GM12878 (cell line): ENCODE measurements around the gene BRSK2. TPM values are rescaled to one million over a fixed set of nuclear protein-coding genes. Genes with fewer than 3 reads are reported as not detected.
"Not testable (repeated sequence)": the region's sequence is repeated elsewhere in the genome, so short reads cannot be mapped to it uniquely, and the experiment has no call there.

Experiments
- ATAC-seq: fragments of 200-7000 bp; cut with Tn5 transposase; 3 replicates; pipeline ENCODE4 v1.9.1; 2020; ENCODE audit warnings: mild to moderate bottlenecking, moderate library complexity
- BruUV-seq: library from RNA; stranded (reverse); fragments of 400-500 nt; replicated peaks from 2 replicates; lab custom pipeline; 2021; lab: Mats Ljungman, UMichigan
- CTCF ChIA-PET: fragments of 300-600 bp; sonication (Branson Sonifier 250); formaldehyde crosslinking; extraction: SDS; loops from one replicate; lab custom pipeline; 2021; ENCODE audit warnings: inconsistent platforms; lab: Yijun Ruan, JAX
- POLR2A ChIA-PET: fragments of 350-600 bp; formaldehyde crosslinking; extraction: SDS; loops from one replicate; lab custom pipeline; 2021; ENCODE audit warnings: inconsistent platforms; lab: Charles Lee
- RAD21 ChIA-PET: fragments of 300-600 bp; sonication (Branson Sonifier 250); formaldehyde crosslinking; loops from one replicate; lab custom pipeline; 2023; ENCODE audit warnings: antibody characterized with exemption; ENCODE audit not compliant: unreplicated experiment; lab: Charles Lee
- SMC1A ChIA-PET: fragments of 300-600 bp; sonication (Branson Sonifier 250); formaldehyde crosslinking; loops from one replicate; lab custom pipeline; 2023; ENCODE audit not compliant: unreplicated experiment, uncharacterized antibody; lab: Charles Lee
- DNase-seq: peaks from one replicate; pipeline ENCODE4 v3.0.0-alpha.2; 2011; ENCODE audit warnings: low read depth, low spot score
- FAIRE-seq: peaks from 3 replicates; lab custom pipeline; 2011; peaks lifted over from hg19 to GRCh38; lab: Jason Lieb, UNC
- H2AFZ ChIP-seq: 2 replicates; pipeline ENCODE4 v1.6.0; 2011; ENCODE audit warnings: low read depth, low read length, control low read depth; ENCODE audit not compliant: control insufficient read depth
- H3K27ac ChIP-seq: 2 replicates; pipeline ENCODE4 v1.5.1; 2011; ENCODE audit warnings: control low read depth; ENCODE audit not compliant: control insufficient read depth, insufficient read depth
- H3K27me3 ChIP-seq, 2 experiments: replicated peaks in 1 of 2; 2 replicates each; pipeline versions ENCODE4 v1.6.0 to v1.6.1; 2011; ENCODE audit warnings: low read length in 1 of 2; ENCODE audit not compliant: control insufficient read depth in 2 of 2, insufficient read depth in 2 of 2
- H3K36me3 ChIP-seq, 2 experiments: 2 replicates each; pipeline ENCODE4 v1.5.1; 2011; ENCODE audit warnings: low read length in 1 of 2; ENCODE audit not compliant: control insufficient read depth in 2 of 2, insufficient read depth in 2 of 2
- H3K4me1 ChIP-seq: 2 replicates; pipeline ENCODE4 v1.6.1; 2011; ENCODE audit warnings: mild to moderate bottlenecking, low read length, moderate library complexity, mixed read lengths; ENCODE audit not compliant: control insufficient read depth, insufficient read depth
- H3K4me2 ChIP-seq: 2 replicates; pipeline ENCODE4 v1.6.0; 2011; ENCODE audit warnings: control low read depth; ENCODE audit not compliant: control insufficient read depth, insufficient read depth
- H3K4me3 ChIP-seq: fragments of 200-600 bp; sonication (generic); 2 replicates; pipeline ENCODE4 v1.5.1; 2016
- H3K79me2 ChIP-seq: 2 replicates; pipeline ENCODE4 v1.6.0; 2011; ENCODE audit warnings: low read length; ENCODE audit not compliant: control insufficient read depth, insufficient read depth
- H3K9ac ChIP-seq: 2 replicates; pipeline ENCODE4 v1.8.0; 2011; ENCODE audit warnings: low read length, control low read depth, mixed read lengths; ENCODE audit not compliant: control insufficient read depth, insufficient read depth
- H3K9me3 ChIP-seq: replicated peaks from 3 replicates; pipeline ENCODE4 v1.5.1; 2011; ENCODE audit warnings: mild to moderate bottlenecking, low read length; ENCODE audit not compliant: control insufficient read depth, insufficient read depth
- H4K20me1 ChIP-seq: 2 replicates; pipeline ENCODE4 v1.6.0; 2011; ENCODE audit not compliant: control insufficient read depth, insufficient read depth
- CUX1 ChIP-seq: IDR thresholded peaks from 2 replicates; pipeline ENCODE4 v1.6.1; 2012; ENCODE audit warnings: improper control_type of control experiment, low read depth, low read length; ENCODE audit not compliant: insufficient replicate concordance
- GATAD2B ChIP-seq: fragments of 450-650 bp; conservative IDR thresholded peaks from 2 replicates; pipeline ENCODE4 v1.6.1; 2017; ENCODE audit warnings: low read depth, mild to moderate bottlenecking, moderate library complexity
- WGBS: methylation state at CpG from one replicate; pipeline ENCODE4 v1.1.6; 2016; ENCODE audit warnings: low lambda C conversion rate; ENCODE audit not compliant: insufficient replicate concordance, insufficient coverage; ENCODE audit errors: missing lambda C conversion rate; 5-methylcytosine and 5-hydroxymethylcytosine counted together
- in situ Hi-C: fragments of 300-500 bp; cut with MboI; formaldehyde crosslinking; loops from 9 replicates; pipeline ENCODE4 v1.14.3; 2018; ENCODE audit warnings: mixed read lengths
- intact Hi-C: fragments of 100-400 bp; cut with micrococcal nuclease; formaldehyde crosslinking; loops from one replicate; pipeline ENCODE4 v1.14.2; 2022; ENCODE audit not compliant: unreplicated experiment
- polyA plus RNA-seq, 11 experiments: library from polyadenylated mRNA; depleted of rRNA in 4 of 11; unstranded in 6 of 11; stranded (reverse) in 5 of 11; fragments of >200 nt; fragmentation: Nextera tagmentation in 4 of 11; fragmentation: Illumina TruSeq in 1 of 11; extraction: Ambion mirVana in 4 of 11; extraction: Trizol in 1 of 11; gene quantifications; 1 replicate in 1 of 11; 2 replicates in 10 of 11; pipeline versions ENCODE4 v1.2.1 to v1.2.3, GENCODE V29; 2011 to 2016; ENCODE audit warnings: inconsistent platforms in 2 of 11, missing spikeins in 2 of 11, low read depth in 1 of 11
- total RNA-seq, 4 experiments: library from RNA; depleted of rRNA in 3 of 4; stranded (reverse); fragments of >200 nt in 3 of 4; fragmentation: Illumina TruSeq in 1 of 4; extraction: Trizol in 1 of 4; gene quantifications; 2 replicates each; pipeline versions ENCODE4 v1.2.1 to v1.2.3, GENCODE V29; 2013 to 2021

The BRSK2 gene
- total and polyA plus RNA-seq, 10 of the 15 experiments (the other 5 are each of a cell fraction or from before 2014, with no cell fraction given), result 0.13 TPM; not detected in 9

- WGBS, result 65% methylated on average over 28 of the region's 29 CpGs
- CTCF ChIA-PET, result no interaction called here
- RAD21 ChIA-PET, result no interaction called here
These were observed 19.5 kb downstream of the BRSK2 start for GRCh38 chr11:1409108-1409851.

GRCh38 chr11:1409852-1410125 lies 20.1 kb downstream of the BRSK2 start:
- H3K79me2 ChIP-seq, in situ Hi-C loops, DNase-seq, ATAC-seq, POLR2A ChIA-PET, H3K9me3 ChIP-seq, H3K27me3 ChIP-seq, FAIRE-seq, H3K9ac ChIP-seq, H2AFZ ChIP-seq, BruUV-seq, H3K27ac ChIP-seq, CTCF ChIA-PET, SMC1A ChIA-PET, H3K4me1 ChIP-seq, intact Hi-C loops, H3K4me3 ChIP-seq, H3K4me2 ChIP-seq, RAD21 ChIA-PET, H3K36me3 ChIP-seq, H4K20me1 ChIP-seq: not testable (repeated sequence)
- WGBS, result 84% methylated on average over 16 of the region's 29 CpGs

More at GRCh38 chr11:1409108-1409851, 19.5 kb downstream of the BRSK2 start:
- FAIRE-seq (no peak), ATAC-seq (no peak), DNase-seq (no peak)
- Histone ChIP-seq H2AFZ (no peak overlapping the region), H3K4me1 (no peaks in the 10 kb centered on the region), H3K27me3 (no peaks in the 10 kb centered on the region), H3K79me2 (no peaks in the 10 kb centered on the region), H3K4me2 (no peak overlapping the region), H3K9me3 (no peaks in the 10 kb centered on the region; the same call in 2 of the 3 replicates), H4K20me1 (no peaks in the 10 kb centered on the region), H3K9ac (no peak overlapping the region), H3K4me3 (no peak overlapping the region), H3K36me3 (no peaks in the 10 kb centered on the region), H3K27ac (no peak overlapping the region)
- no peak for TF ChIP-seq GATAD2B
- no peak for TF ChIP-seq CUX1
- intact Hi-C loops (no loop called here), in situ Hi-C loops (no loop called here)
- ChIA-PET POLR2A (no interaction called here), SMC1A (no interaction called here)
- no TSS peak for BruUV-seq
